Upper lobe of left lung (tissue), 4 donors: ENCODE data around the gene CDK11A.

Experiments used
- CTCF ChIP-seq, 6 experiments: fragments of 450-650 bp in 4 of 6; fragments of 200-600 bp in 2 of 6; sonication (generic) in 2 of 6; IDR thresholded peaks; one replicate each; pipeline ENCODE4 v1.5.1; 2016 to 2019; ENCODE audit warnings: antibody characterized with exemption in 6 of 6
- POLR2A ChIP-seq, 4 donors: fragments of 450-650 bp; IDR thresholded peaks; one replicate each; pipeline ENCODE4 v1.5.1; 2016 to 2017; ENCODE audit warnings: antibody characterized with exemption in 4 of 4, mild to moderate bottlenecking in 2 of 4
- POLR2AphosphoS5 ChIP-seq, 2 donors: sonication (generic); formaldehyde crosslinking; IDR thresholded peaks; one replicate each; pipeline ENCODE4 v1.5.1; 2017; ENCODE audit warnings: antibody characterized with exemption in 2 of 2

- TF ChIP-seq CTCF (IDR thresholded peaks at IDR 0.05) (no peak), POLR2AphosphoS5 (IDR thresholded peaks at IDR 0.05) (no peak), POLR2A (IDR thresholded peaks at IDR 0.05) (no peak)
Measured at GRCh38 chr1:1753607-1754005, 29.4 kb upstream of the CDK11A start.
